A549 (cell line): ENCODE results near the gene PKD1.

ENCODE experiments used
- CTCF ChIP-seq: fragments of >200 bp; sonication (Bioruptor Twin); formaldehyde crosslinking; IDR thresholded peaks from 3 replicates; pipeline ENCODE4 v1.5.1; 2016
- E2F6 ChIP-seq: IDR thresholded peaks from 2 replicates; pipeline ENCODE4 v1.6.1; 2012; ENCODE audit warnings: low read depth, borderline replicate concordance
- GATA3 ChIP-seq: IDR thresholded peaks from 2 replicates; pipeline ENCODE4 v1.6.1; 2012; ENCODE audit warnings: borderline replicate concordance
- NPAS2 ChIP-seq: fragments of 250-450 bp; sonication (Bioruptor Pico); IDR thresholded peaks from 2 replicates; pipeline ENCODE4 v1.8.0; 2022; ENCODE audit warnings: mild to moderate bottlenecking, moderate library complexity, borderline replicate concordance
- POLR2A ChIP-seq: IDR thresholded peaks from 2 replicates; pipeline ENCODE4 v1.6.1; 2012; ENCODE audit warnings: mild to moderate bottlenecking, low read length

GRCh38 chr16:2056681-2057407 is 78.9 kb downstream of the PKD1 start:
- TF ChIP-seq CTCF, result no peak
- TF ChIP-seq POLR2A, result no peak
- TF ChIP-seq NPAS2 (CRISPR knock-in tag), result no peak
- no peak for TF ChIP-seq E2F6
- no peak for TF ChIP-seq GATA3
